ENCODE measurements around the gene U2SURP.
"Not testable (repeated sequence)": the region's sequence is repeated elsewhere in the genome, so short reads cannot be mapped to it uniquely, and the experiment has no call there.

Gene U2SURP

DNA sequence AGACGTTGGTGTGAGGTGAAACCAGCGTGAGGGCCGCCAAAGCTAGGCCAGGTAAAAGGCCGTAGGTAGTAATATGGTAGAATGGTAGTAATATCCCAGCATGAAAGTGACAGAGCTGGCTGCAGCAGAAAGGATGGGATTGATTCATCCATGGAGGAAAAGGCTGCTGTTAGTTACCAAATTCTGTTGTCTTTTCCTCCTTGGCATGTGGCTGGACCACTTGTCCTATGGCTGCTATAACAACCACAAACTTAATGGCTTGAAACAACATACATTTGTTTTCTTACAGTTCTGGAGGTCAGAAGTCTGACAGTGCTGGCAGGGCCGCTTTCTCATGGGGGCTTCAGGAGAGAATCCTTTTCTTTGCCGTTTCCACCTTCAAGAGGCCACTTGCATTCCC, 70.4 kb downstream of the U2SURP start:
- DNase-seq (ENCODE audit: low spot score) = no peak

DNA sequence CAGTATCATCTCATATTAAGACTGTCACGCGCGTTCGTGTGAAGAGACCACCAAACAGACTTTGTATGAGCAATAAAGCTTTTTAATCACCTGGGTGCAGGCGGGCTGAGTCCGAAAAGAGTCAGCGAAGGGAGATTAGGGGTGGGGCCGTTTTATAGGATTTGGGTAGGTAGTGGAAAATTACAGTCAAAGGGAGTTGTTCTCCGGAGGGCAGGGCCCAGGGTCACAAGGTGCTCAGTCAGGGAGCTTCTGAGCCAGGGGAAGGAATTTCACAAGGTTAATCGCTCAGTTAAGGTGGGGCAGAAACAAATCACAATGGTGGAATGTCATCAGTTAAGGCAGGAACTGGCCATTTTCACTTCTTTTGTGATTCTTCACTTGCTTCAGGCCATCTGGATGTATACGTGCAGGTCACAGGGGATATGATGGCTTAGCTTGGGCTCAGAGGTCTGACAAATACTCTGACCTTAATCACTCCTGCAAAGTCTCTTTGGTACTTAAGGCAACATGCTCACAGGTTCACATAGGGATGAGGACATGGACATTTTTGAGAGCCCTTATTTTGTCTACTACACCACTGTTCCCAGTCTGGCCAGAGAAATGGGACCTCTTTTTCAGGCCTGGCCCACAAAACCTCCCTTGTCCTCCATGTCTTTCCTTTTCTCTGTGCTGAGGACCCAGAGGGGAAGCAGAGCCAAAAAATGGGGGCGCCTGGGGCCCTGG, 71.1 kb downstream of the U2SURP start:
- not testable (repeated sequence) for DNase-seq (ENCODE audit: low spot score)

DNA sequence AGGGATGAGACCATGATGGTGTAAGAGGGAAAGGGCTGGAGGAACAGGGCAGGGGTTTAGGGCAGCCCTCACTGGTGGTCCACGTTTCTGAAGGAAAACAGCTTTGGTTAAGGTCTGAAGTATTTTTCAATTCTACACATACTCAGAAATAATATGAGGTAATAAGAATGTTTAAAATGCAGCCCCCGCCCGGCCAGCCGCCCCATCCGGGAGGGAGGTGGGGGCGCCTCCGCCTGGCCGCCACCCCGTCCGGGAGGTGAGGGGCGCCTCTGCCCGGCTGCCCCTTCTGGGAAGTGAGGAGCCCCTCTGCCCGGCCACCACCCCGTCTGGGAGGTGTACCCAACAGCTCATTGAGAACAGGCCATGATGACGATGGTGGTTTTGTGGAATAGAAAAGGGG, 72.2 kb downstream of the U2SURP start:
- DNase-seq (ENCODE audit: low spot score) = not testable (repeated sequence)

DNA sequence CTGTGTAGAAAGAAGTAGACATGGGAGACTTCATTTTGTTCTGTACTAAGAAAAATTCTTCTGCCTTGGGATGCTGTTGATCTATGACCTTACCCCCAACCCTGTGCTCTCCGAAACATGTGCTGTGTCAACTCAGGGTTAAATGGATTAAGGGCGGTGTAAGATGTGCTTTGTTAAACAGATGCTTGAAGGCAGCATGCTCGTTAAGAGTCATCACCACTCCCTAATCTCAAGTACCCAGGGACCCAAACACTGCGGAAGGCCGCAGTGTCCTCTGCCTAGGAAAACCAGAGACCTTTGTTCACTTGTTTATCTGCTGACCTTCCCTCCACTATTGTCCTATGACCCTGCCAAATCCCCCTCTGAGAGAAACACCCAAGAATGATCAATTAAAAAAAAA, 72.6 kb downstream of the U2SURP start:
- not testable (repeated sequence) for DNase-seq (ENCODE audit: low spot score)

DNA sequence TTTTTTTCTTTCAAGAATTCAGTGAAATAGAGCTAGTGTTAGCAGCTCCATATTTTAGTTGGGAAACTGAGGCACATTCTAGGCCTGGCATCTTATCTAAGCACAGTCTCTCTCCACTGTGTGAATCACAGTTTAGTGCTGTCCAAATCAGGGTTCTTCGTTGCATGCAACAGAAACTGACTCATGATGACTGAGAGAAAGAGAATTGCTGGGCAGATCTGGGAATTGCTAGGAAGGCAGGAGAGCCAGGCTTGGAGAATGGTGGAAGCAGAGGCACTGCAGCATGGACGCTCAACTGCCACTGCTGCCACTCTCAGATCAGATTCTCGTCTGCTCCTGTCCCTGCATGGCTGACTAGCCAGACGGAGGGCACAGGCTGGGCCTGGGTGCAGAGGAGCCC, 77.5 kb downstream of the U2SURP start:
- no peak for DNase-seq (ENCODE audit: low spot score)

DNA sequence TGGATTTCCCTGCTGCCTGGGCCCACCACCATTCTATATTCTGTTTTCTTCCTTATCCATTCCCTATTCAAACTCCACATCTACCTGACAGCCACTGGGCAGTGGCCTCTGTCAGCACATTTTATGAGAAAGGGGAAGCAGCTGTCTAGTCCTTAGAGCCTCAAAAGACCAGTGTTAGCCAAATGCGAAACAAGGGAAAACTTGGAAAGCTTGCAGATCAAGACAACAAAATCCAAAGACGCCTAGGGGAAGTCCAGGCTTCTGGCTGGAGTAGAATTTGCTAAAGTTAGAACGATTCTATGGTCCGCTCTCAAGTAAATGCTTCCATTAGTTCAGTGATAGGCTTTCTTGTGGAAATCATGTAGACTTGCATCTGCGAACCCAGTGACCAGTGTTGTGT, 78.8 kb downstream of the U2SURP start:
- DNase-seq (ENCODE audit: low spot score) = no peak

DNA sequence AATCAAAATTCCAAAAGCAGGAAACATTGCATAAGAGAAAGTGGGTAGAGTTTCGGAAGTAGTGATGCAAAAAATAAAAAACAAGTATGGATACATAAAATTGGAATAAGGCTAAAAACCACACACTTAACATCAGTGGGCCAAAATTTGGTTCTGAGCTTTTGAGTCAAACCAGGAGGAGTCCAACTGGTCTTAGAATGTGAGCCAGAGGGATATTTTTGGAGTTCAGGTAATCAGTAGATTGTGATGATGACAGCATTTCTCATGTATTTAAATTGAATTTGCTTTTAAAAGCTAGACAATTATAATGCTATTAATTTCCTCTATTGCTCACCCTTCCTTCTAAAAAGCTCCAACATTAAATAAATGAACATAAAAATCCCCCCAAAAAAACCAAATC, 80.0 kb downstream of the U2SURP start:
- DNase-seq (ENCODE audit: low spot score) = no peak

DNA sequence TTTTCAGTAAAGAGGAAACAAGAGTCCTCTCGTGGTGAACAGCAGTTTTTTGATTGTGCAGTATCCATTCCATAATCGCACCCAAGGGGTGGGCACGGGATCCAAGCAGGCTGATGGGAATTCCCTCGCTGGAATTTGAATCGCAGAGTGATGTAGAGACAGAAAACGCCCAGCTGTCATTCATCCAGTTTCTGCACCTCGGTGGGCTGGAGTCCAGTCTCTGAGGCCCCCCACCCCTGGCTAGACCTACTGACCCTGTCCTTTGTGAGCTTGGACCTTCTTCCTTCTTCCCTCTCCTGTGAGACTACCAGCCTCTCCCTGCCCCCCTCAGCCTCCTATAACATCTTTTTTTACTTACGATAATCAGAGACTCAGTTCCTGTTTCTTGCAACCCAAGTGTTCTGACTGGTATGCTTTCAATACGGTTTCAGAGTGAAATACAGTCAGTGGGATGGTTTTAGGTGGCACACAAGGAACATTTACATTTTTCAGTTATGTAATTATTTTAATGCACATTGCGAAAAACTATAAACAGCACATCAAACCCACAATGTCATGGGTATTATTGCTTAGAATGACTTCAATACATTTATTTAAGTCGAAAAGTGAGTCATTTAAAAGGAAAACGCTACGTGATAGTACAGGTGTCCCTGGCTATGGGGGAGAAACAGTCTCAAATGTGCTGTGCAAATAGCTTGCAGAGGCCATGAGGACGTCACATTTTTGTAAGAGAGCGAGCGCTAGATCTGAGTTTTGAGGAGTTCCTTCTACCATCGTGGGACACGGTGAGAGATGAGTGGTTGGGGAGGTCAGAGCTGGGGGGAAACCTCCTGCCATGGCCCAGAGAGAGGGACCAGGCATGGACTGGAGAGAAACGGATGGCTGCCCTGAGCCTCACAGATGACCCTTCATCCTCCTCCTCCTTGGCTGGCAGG, 80.7 kb downstream of the U2SURP start:
- no peak for DNase-seq (ENCODE audit: low spot score)

DNA sequence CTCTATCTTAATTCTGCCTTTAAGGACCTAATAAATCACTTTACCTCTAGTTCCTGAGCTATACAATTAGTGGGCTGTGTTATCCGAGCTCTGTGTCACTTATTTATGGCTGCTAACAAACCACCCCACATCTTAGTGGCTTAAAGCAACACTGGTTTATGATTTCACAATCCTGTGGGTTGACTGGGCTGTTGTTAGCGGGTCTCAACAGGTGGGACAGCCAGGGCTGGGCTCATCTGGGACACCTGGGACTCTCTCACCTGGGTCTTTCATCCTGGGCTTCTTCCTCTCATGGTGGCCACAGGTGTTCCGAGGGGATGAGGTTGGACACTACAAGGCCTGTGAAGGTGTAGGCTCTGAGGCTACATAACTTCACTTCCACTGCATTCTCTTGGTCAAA, 82.4 kb downstream of the U2SURP start:
- no peak for DNase-seq (ENCODE audit: low spot score)

DNA sequence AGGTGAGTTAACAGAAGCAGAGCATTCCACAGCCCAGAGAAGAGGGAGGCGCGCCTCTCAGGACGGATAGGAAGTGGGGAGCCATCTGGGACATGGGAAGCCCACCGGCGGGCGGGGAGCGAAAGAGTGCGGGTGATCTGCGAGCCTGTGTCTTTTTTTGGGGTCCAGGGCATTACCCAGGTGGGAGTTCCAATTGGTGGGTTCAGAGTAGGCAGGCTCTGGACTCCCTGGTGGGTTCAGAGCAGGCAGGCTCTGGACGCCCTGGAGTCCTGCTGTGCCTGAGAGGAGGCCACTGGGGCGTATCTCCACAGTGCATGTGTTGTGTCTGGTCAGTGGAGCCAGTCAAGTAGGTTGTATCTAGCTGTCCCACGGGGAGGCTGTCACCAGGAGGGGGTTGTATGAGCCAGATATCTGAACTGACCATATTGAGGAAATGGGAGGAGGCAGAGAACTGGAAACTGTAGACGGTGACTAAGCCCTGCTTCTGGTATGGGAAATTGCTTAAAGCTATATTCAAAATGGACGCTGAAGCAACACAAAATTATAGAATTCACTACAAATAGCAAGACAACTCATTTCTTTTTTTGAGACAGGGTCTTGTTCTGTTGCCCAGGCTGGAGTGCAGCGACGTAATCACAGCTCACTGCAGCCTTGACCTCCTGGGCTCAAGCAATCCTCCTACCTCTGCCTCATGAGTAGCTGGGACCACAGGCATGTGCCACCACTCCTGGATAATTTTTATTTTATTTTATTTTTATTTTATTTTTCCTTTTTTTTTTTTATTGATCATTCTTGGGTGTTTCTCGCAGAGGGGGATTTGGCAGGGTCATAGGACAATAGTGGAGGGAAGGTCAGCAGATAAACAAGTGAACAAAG, 83.7 kb downstream of the U2SURP start:
- peak; percentile 47 for DNase-seq (ENCODE audit: low spot score)

DNA sequence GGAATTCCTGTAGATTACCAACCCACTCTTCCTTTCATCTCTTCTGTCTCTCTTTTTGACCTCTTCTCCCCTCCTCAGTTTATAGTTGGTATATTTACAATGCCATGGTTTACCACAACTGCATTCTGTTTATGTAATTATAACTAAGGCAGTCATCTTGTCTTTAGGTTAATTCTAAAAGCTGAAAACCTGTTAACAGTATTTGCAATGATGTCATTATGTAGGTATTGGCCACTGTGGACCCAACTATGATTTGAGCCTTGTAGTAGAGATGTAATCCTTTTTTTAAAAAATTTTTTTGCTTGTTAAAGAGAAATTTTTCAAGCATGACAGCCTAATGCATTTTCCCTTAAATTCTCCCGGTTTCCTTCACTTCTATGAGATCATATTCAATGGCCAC, 87.5 kb downstream of the U2SURP start:
- DNase-seq (ENCODE audit: low spot score) = no peak

DNA sequence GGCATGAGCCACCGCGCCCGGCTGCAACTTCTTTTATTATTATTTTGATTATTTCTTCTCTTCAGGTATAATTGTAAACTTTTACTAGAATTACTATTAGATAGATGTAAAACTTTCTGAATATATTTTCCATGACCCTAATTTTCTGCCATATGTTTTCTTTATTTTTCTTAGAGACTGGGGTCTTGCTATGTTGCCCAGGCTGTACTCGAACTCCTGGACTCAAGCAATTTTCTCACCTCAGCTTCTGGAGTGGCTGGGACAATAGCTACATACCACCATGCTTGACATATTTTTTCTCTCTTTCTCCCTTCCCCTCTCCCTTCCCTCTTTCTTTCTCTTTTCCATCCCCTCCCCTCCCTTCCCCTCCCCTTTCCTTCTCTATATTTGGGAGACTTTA, 88.6 kb downstream of the U2SURP start:
- no peak for DNase-seq (ENCODE audit: low spot score)

DNA sequence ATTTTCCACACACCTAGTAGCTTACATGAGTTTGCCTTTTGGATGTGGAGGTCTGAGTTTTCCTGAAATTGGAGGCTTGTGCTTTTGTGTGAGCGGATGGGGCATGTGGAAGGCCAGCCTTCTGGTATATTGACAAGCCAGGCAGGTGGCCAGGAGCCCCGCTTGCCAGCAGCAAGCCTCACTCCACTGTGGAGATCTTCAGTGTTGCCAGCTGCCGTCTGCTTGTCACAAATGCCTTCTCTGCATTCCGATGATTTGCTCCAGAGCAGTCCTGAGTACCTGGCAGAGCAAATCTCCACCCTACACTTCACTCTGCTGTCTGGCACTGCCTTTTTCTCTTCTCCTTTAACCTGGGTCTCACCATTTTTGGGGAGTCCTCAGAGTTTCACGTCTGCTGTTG, 89.1 kb downstream of the U2SURP start:
- DNase-seq (ENCODE audit: low spot score) = no peak

DNA sequence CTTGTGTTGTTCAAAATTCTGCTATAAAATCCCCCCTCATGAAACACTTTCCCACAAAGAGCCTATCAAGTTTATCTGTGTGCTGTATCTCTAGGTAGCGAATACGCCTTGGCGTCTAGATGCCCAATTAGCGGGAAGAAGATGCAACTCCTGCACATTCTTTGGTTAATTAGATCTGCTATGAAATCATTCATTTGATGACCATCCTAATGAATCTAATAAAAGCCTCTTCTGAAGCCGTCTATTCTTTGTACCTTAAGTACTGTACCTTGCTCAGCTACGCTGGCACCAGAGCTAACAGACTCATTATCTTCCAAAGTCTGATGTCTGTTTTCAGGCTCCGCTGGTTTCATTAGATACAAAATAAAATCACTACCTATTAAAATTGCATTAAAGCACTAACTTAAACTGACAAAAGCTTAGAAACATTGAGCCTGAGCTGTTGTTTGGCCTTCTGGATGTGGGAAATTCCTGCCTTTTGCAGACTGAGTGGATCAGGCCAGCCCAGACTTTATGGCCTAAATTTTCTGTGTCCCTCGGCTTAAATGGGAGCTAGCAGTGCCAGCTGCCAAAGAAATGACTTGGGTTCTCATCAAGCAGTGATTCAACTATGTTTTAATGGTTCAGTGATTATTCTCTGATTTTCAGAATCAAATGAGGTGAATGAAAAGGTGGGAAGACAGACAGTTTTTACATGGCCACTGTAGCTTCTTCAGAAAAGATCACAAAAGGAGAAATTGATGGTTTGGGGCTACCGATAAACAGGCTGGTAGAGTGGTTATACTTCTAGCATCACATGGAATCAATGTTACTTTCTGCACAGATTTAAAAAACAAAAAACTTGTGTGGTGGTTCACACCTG, 89.8 kb downstream of the U2SURP start:
- DNase-seq (ENCODE audit: low spot score) = no peak

DNA sequence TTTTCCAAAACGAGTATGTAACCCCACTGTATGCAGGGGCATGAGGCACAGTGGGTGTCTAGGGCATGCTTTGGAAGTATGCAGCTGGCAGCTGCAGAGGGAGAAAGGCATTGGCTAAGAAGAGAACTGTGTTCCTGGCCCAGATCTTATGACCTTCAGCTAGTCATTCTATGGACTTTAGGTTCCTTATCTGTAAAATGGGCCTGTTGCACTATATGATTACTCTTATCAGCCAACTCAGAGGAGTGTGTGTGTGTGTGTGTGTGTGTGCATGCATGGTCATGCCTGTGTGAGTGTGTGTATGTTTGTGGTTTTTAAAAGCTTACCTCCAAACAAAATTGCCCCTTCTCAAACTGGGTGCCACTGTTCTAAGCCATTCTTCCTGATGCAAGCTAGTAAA, 90.8 kb downstream of the U2SURP start:
- DNase-seq (ENCODE audit: low spot score) = no peak

DNA sequence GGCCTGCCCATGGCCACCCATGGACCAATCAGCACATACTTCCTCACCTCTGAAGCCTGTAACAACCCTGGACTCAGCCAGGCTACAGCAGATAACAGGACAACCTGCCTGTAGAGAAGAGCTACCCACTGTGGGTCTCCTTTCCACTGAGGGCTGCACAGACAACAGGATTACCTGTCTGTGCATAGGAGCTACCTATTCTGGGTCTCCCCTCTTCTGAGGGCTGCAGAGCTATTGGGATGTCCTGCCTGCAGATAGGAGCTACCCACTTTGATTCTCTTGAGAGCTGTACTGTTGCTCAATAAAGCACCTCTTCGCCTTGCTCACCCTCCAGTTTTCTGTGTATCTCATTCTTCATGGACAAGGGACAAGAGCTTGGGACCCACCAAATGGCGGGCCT, 94.4 kb downstream of the U2SURP start:
- DNase-seq (ENCODE audit: low spot score) = no peak

DNA sequence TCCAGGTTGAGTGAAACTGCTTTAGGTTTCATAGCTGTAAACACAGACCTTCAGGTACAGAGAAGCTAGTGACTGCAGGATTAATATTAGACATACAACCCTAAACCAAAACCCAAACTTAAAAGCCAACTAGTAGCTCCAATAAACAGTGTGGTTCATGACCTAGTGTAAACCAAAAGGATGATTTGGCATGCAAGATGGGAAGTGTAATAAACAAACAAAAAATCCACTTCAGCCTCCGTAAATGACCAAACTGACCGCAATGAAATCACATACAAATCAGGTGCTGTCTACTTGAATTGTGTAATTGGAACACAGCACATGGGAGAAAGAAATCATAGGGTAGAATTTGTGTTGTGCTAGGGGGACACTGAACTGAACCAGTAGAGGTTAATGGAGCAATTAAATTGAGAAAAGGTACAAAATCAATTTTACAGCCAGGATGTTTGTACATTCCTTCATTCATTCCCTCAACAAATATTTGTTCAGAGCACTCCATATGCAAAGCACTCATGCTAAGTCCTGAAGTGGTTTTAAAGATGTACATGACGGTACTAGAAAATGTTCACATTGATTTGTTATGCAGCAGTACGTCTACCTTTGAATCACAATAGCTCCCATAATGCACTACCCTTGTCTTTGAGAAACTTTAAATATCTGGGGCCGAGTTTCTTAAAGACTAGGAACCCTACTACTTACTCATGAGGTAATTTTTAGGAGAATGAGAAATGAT, 96.8 kb downstream of the U2SURP start:
- no peak for DNase-seq (ENCODE audit: low spot score)

DNA sequence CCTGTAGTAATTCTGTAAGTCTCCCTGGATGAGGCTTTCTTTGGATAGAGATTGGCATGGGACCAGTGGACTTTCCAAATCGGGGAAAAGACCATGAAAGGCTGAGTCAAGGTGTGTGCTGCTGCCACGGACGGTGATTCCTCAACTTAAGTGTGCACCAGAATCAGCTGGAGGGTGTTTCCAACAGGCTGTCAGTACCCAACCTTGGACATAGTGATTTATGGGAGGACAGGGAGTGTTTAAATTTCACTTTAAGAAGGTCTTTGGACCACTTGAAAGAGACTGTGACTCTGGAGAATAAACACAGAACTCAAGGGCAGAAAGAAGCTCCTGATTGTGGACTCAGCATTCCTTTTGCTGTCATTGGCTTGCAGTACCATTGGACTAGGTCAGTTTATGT, 97.8 kb downstream of the U2SURP start:
- no peak for DNase-seq (ENCODE audit: low spot score)

DNA sequence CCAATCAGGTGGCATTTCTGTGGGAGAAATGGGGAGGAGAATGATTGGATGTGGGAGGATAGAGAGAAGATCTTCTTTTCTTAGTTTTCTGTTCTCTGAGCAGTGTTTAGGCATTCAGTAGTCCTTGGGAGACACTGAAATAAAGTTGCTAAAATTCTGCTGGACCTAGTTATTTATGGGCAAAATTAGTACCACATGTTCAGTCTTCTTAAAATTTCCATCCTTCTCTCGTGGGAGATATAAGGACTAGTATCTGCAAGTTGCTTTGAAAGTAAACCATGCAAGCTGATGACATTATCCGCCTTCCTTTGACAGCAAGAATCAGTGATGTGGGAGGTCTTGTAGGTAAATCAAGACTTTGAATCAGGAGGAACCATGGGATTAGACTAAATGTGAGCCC, 98.3 kb downstream of the U2SURP start:
- DNase-seq (ENCODE audit: low spot score) = no peak

DNA sequence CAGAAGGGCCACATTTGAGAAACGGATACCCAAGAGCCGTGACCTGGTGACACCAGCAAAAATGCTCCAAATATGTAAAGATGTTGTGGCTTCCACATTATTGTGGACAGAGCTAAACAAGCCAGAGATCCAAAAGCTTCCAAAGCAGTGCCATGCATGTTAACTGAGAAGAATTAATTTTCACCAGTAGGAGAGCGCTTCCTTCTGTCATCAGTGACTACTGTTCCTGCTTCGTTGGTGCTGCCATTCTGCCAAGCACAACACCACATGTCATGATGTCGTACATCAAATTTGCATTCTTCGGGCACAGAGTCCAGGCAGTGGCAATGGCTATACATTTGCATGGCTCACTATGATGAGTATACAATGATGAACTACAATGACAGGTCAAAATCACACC, 99.1 kb downstream of the U2SURP start:
- no peak for DNase-seq (ENCODE audit: low spot score)
